ENCODE measurements around the gene FER. TPM values are rescaled to one million over a fixed set of nuclear protein-coding genes. Genes with fewer than 3 reads are reported as not detected.

Gene FER
- total and polyA plus RNA-seq, 2 of the 13 experiments (the other 11 are each of a cell fraction or from before 2014, with no cell fraction given), result 7.9 to 29.0 TPM

DNA sequence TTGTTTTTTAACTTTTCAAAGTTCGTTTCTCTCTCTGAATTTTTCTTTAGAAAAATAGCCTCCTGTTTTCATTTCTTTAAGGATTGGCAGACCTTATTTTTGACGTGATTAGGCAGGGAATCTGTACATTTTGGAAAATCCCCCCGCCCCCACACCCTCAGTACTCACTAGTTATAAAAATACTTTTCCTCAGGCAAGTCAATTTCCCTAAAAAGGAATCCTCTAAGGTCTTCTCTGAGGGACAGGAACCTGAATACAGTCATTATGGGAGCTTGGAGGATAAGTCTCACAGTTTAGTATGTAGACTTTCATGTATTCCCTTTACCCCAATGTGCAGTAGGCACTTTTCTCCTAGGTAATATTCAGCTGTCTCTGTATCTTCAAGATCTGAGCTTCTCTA is 3.9 kb upstream of the FER start:
- H3K36me3 ChIP-seq (replicated peaks in 1 of 2; ENCODE audit: control insufficient read depth in 1 of 2, insufficient read depth in 2 of 2, low read length in 2 of 2), result no peaks in the 10 kb centered on the region
- BruUV-seq (replicated peaks), result no TSS peak
- intact Hi-C loops (cut with micrococcal nuclease; ENCODE audit: unreplicated experiment), result no loop called here
- no peaks in the 10 kb centered on the region for H3K79me2 ChIP-seq (ENCODE audit: insufficient read depth, low read length)
- ATAC-seq (no peak), FAIRE-seq (no peak), DNase-seq (ENCODE audit: low spot score) (no peak)
- H3K4me3 ChIP-seq (replicated peaks in 1 of 3; ENCODE audit: insufficient read depth in 1 of 3, low read depth in 2 of 3, low read length in 3 of 3), result no peak overlapping the region
- no peak overlapping the region for H2AFZ ChIP-seq (ENCODE audit: low read length)
- 9% methylated on average over 3 of the region's 3 CpGs for WGBS (ENCODE audit: low lambda C conversion rate)
- H4K20me1 ChIP-seq (ENCODE audit: insufficient read depth, low read length), result no peaks in the 10 kb centered on the region
- in situ Hi-C loops (cut with HindIII; ENCODE audit: extremely low pct_ligation_motif_present, low pct_unique_long_range_greater_than_20kb), result no loop called here
- no peaks in the 10 kb centered on the region for H3K9me3 ChIP-seq (ENCODE audit: low read length)
- peaks cover 0 to 8% of the 10 kb centered on the region in 2 experiments; a peak in 2 of 5 replicates for H3K27me3 ChIP-seq (ENCODE audit: control insufficient read depth in 1 of 2, insufficient read depth in 2 of 2, low read length in 2 of 2)
- no peak overlapping the region for H3K4me2 ChIP-seq (ENCODE audit: low read depth, low read length)
- peaks cover 8% of the 10 kb centered on the region for H3K4me1 ChIP-seq (ENCODE audit: insufficient read depth, low read length)
- no peak overlapping the region for H3K27ac ChIP-seq (ENCODE audit: extremely low read length, insufficient read depth, low read length)
- CTCF ChIA-PET (ENCODE audit: low intra/inter-chr PET ratio, low total read pairs), result no interaction called here
- TF ChIP-seq TP53 (CRISPR knock-in tag; conservative IDR thresholded peaks at IDR 0.05), result no peak
- TF ChIP-seq ZNF101 (CRISPR knock-in tag; IDR thresholded peaks at IDR 0.05; ENCODE audit: borderline replicate concordance, low read depth), result no peak
- TF ChIP-seq ZFP36 (IDR thresholded peaks at IDR 0.05; ENCODE audit: borderline replicate concordance, low read depth, low read length, partially characterized antibody), result no peak
- no peak for TF ChIP-seq ZNF772 (CRISPR knock-in tag; IDR thresholded peaks at IDR 0.05)
- TF ChIP-seq MIXL1 (CRISPR knock-in tag; IDR thresholded peaks at IDR 0.05), result no peak
- TF ChIP-seq MAF1 (CRISPR knock-in tag; IDR thresholded peaks at IDR 0.05; ENCODE audit: borderline replicate concordance), result no peak
- no peak for TF ChIP-seq ZNF720 (CRISPR knock-in tag; IDR thresholded peaks at IDR 0.05)
- TF ChIP-seq PRPF4 (IDR thresholded peaks at IDR 0.05; ENCODE audit: low read depth, low read length, poor library complexity, severe bottlenecking), result no peak
- no peak for TF ChIP-seq ZFP62 (CRISPR knock-in tag; IDR thresholded peaks at IDR 0.05)
- TF ChIP-seq, protein P1, sequence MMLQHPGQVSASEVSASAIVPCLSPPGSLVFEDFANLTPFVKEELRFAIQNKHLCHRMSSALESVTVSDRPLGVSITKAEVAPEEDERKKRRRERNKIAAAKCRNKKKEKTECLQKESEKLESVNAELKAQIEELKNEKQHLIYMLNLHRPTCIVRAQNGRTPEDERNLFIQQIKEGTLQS (CRISPR knock-in tag; IDR thresholded peaks at IDR 0.05), result no peak
- TF ChIP-seq MLLT10 (CRISPR knock-in tag; IDR thresholded peaks at IDR 0.05), result no peak
- TF ChIP-seq KLF15 (CRISPR knock-in tag; IDR thresholded peaks at IDR 0.05; ENCODE audit: borderline replicate concordance), result no peak
- no peak for TF ChIP-seq ZNF841 (CRISPR knock-in tag; IDR thresholded peaks at IDR 0.05; ENCODE audit: borderline replicate concordance)
- no peak for TF ChIP-seq GABPA (IDR thresholded peaks at IDR 0.05; ENCODE audit: low read depth, low read length)
- TF ChIP-seq GABPA (CRISPR knock-in tag; IDR thresholded peaks at IDR 0.05; ENCODE audit: low read depth), result no peak
- no peak for TF ChIP-seq ISX (CRISPR knock-in tag; conservative IDR thresholded peaks at IDR 0.05)
- H3K9ac ChIP-seq (ENCODE audit: insufficient read depth, low read depth, low read length), result no peak overlapping the region
- POLR2A ChIA-PET, result no interaction called here

All from HepG2 (cell line).